DND-41 (cell line): ENCODE data around the gene GPR42.

Source experiments
- ATAC-seq: fragments of 200-7000 bp; cut with Tn5 transposase; 3 replicates; pipeline ENCODE4 v1.9.1; 2021; ENCODE audit warnings: low read depth; ENCODE audit not compliant: insufficient read depth
- DNase-seq: peaks from one replicate; pipeline ENCODE4 v3.0.0-alpha.2; 2020
- H2AFZ ChIP-seq: 2 replicates; pipeline ENCODE4 v1.6.0; 2012; ENCODE audit warnings: low read depth, low read length
- H3K27ac ChIP-seq: 2 replicates; pipeline ENCODE4 v1.5.1; 2012; ENCODE audit warnings: low read length, inconsistent platforms
- H3K27me3 ChIP-seq: fragments of 200-600 bp; sonication (generic); 2 replicates; pipeline ENCODE4 v1.6.0; 2012; ENCODE audit warnings: low read length, mild to moderate bottlenecking, inconsistent platforms; ENCODE audit not compliant: insufficient read depth, poor library complexity
- H3K36me3 ChIP-seq: 2 replicates; pipeline ENCODE4 v1.5.1; 2012; ENCODE audit warnings: low read length, inconsistent platforms; ENCODE audit not compliant: insufficient read depth
- H3K4me1 ChIP-seq: 2 replicates; pipeline ENCODE4 v1.5.1; 2012; ENCODE audit warnings: mild to moderate bottlenecking, low read length; ENCODE audit not compliant: insufficient read depth
- H3K4me2 ChIP-seq: 2 replicates; pipeline ENCODE4 v1.6.0; 2012; ENCODE audit warnings: mild to moderate bottlenecking, moderate library complexity, low read length, inconsistent platforms; ENCODE audit not compliant: insufficient read depth
- H3K4me3 ChIP-seq, 2 experiments: fragments of 200-600 bp in 1 of 2; shearing (Covaris generic) in 1 of 2; 2 replicates each; pipeline ENCODE4 v1.5.1; 2012 to 2016; ENCODE audit warnings: inconsistent platforms in 2 of 2, low read length in 2 of 2, mild to moderate bottlenecking in 2 of 2, low read depth in 1 of 2, moderate library complexity in 1 of 2
- H3K79me2 ChIP-seq: 2 replicates; pipeline ENCODE4 v1.6.0; 2012; ENCODE audit warnings: low read length, inconsistent platforms; ENCODE audit not compliant: insufficient read depth
- H3K9ac ChIP-seq: 2 replicates; pipeline ENCODE4 v1.6.0; 2012; ENCODE audit warnings: low read depth, mild to moderate bottlenecking, inconsistent platforms, low read length, moderate library complexity
- H3K9me3 ChIP-seq: 2 replicates; pipeline ENCODE4 v1.5.1; 2012; ENCODE audit warnings: low read length, moderate library complexity, mild to moderate bottlenecking, inconsistent platforms; ENCODE audit not compliant: insufficient read depth, severe bottlenecking
- H4K20me1 ChIP-seq: 2 replicates; pipeline ENCODE4 v1.6.0; 2012; ENCODE audit warnings: low read length; ENCODE audit not compliant: insufficient read depth
- EZH2 ChIP-seq: IDR thresholded peaks from 3 replicates; pipeline ENCODE4 v1.6.1; 2012; ENCODE audit warnings: borderline replicate concordance, low read depth, mild to moderate bottlenecking, moderate library complexity, low read length, inconsistent platforms; ENCODE audit not compliant: severe bottlenecking
- TF ChIP-seq, protein P1 (sequence below): IDR thresholded peaks from 2 replicates; pipeline ENCODE4 v1.5.1; 2012; ENCODE audit warnings: borderline replicate concordance, low read length, moderate library complexity, mild to moderate bottlenecking; ENCODE audit not compliant: poor library complexity, severe bottlenecking; ENCODE audit errors: extremely low read depth

The GPR42 gene

DNA sequence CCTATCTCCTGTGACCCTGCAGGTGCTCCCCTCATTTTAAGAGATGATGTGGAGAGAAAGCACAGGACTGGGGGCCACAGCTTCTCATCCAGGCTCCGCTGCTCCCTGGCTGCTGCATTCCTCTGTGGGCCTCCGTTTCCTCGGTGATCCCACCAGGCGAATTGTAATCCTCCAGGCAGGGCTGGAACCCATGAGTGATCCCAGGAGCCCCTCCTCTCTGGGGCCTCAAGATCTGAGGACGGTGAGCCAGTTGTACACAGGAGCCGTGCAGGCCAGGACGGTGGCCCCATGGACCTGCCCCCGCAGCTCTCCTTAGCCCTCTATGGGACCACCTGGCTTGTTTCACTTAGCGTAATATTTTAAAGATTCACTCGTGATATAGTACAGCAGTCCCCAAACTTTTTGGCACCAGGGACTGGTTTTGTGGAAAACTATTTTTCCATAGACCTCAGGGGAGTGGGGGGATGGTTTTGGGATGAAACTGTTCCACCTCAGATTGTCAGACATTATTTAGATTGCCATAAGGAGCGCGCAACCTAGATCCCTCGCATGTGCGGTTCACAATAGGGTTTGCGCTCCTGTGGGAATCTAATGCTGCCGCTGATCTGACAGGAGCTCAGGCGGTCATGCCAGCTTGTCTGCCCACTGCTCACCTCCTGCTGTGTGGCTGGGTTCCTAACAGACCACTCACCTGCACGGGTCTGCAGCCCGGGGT, 7.0 kb upstream of the GPR42 start:
- no peak overlapping the region for H3K4me3 ChIP-seq
- DNase-seq: no peak
- no peaks in the 10 kb centered on the region for H3K4me1 ChIP-seq
- ATAC-seq: no peak
- H3K9ac ChIP-seq: no peak overlapping the region
- no peaks in the 10 kb centered on the region for H3K9me3 ChIP-seq
- H3K36me3 ChIP-seq: no peaks in the 10 kb centered on the region
- no peak overlapping the region for H2AFZ ChIP-seq
- no peak for TF ChIP-seq EZH2
- TF ChIP-seq, protein P1, sequence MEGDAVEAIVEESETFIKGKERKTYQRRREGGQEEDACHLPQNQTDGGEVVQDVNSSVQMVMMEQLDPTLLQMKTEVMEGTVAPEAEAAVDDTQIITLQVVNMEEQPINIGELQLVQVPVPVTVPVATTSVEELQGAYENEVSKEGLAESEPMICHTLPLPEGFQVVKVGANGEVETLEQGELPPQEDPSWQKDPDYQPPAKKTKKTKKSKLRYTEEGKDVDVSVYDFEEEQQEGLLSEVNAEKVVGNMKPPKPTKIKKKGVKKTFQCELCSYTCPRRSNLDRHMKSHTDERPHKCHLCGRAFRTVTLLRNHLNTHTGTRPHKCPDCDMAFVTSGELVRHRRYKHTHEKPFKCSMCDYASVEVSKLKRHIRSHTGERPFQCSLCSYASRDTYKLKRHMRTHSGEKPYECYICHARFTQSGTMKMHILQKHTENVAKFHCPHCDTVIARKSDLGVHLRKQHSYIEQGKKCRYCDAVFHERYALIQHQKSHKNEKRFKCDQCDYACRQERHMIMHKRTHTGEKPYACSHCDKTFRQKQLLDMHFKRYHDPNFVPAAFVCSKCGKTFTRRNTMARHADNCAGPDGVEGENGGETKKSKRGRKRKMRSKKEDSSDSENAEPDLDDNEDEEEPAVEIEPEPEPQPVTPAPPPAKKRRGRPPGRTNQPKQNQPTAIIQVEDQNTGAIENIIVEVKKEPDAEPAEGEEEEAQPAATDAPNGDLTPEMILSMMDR: no peak
- H3K4me2 ChIP-seq: no peak overlapping the region
- no peak overlapping the region for H3K27ac ChIP-seq
- H4K20me1 ChIP-seq: no peaks in the 10 kb centered on the region
- H3K27me3 ChIP-seq: no peaks in the 10 kb centered on the region
- H3K79me2 ChIP-seq: no peaks in the 10 kb centered on the region

DNA sequence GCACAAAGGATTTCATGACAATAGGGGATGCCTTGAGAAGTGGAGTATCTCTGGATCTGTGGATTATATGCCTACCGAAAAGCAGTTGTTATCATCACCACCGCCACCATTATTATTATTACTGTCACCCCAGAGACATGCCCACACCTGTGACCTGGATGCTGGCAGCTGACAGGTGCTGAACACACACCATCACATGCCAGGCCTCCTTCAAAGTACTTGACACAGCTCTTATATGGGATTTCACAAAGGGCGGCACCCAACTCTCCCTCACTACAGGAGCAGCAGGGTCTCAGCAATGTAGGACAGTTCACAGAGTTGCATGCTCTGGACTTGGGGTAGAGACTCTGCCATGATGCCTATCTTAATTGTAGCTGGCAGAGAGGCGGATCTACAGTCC, 5.6 kb upstream of the GPR42 start:
- no peak overlapping the region for H2AFZ ChIP-seq
- ATAC-seq (no peak), DNase-seq (no peak)
- no peaks in the 10 kb centered on the region for H3K27me3 ChIP-seq
- H3K4me3 ChIP-seq: no peak overlapping the region
- no peak overlapping the region for H3K9ac ChIP-seq
- no peaks in the 10 kb centered on the region for H3K36me3 ChIP-seq
- no peaks in the 10 kb centered on the region for H3K9me3 ChIP-seq
- no peaks in the 10 kb centered on the region for H3K79me2 ChIP-seq
- no peak for TF ChIP-seq EZH2
- TF ChIP-seq, protein P1: no peak
- H3K27ac ChIP-seq: no peak overlapping the region
- H3K4me1 ChIP-seq: no peaks in the 10 kb centered on the region
- no peaks in the 10 kb centered on the region for H4K20me1 ChIP-seq
- H3K4me2 ChIP-seq: no peak overlapping the region

DNA sequence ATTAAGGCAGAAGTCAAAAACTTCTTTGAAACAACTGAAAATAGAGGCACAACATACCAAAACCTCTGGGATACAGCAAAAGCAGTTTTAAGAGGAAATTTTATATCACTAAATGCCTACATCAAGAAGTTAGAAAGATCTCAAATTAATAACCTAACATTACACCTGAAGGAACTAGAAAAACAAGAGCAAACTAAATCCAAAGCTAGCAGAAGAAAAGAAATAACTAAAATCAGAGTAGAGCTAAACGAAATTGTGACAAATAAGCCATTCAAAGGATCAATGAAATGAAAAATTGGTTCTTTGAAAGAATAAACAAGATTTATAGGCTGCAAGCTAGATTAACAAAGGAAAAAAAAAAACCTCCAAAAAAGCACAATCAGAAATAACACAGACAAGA, 2.5 kb upstream of the GPR42 start:
- H4K20me1 ChIP-seq: no peaks in the 10 kb centered on the region
- H3K9ac ChIP-seq: no peak overlapping the region
- no peaks in the 10 kb centered on the region for H3K79me2 ChIP-seq
- DNase-seq: no peak
- H3K36me3 ChIP-seq: no peaks in the 10 kb centered on the region
- H3K27me3 ChIP-seq: no peaks in the 10 kb centered on the region
- H3K4me3 ChIP-seq: no peak overlapping the region
- H3K4me2 ChIP-seq: no peak overlapping the region
- no peaks in the 10 kb centered on the region for H3K4me1 ChIP-seq
- no peak overlapping the region for H3K27ac ChIP-seq
- H2AFZ ChIP-seq: no peak overlapping the region
- H3K9me3 ChIP-seq: no peaks in the 10 kb centered on the region
- ATAC-seq: no peak
- TF ChIP-seq, protein P1: no peak
- TF ChIP-seq EZH2: no peak

DNA sequence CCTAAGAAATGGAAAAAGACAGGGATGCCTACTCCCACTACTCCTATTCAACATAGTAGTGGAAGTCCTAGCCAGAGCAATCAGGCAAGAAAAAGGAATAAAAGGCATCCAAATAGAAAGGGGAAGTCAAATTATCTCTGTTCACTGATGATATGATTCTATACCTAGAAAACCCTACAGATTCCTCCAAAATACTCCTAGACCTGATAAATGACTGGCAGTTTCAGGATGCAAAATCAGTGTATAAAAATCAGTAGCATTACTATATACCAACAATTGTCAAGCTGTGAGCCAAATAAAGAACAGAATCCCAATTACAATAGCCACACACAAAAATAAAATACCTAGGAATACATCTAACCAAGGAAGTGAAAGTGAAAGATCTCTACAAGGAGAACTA, 1.3 kb upstream of the GPR42 start:
- Histone ChIP-seq H3K27me3 (no peaks in the 10 kb centered on the region), H4K20me1 (no peaks in the 10 kb centered on the region), H3K4me2 (no peak overlapping the region), H3K79me2 (no peaks in the 10 kb centered on the region), H2AFZ (no peak overlapping the region), H3K9me3 (no peaks in the 10 kb centered on the region), H3K9ac (no peak overlapping the region), H3K36me3 (no peaks in the 10 kb centered on the region), H3K4me3 (no peak overlapping the region), H3K27ac (no peak overlapping the region), H3K4me1 (no peaks in the 10 kb centered on the region)
- no peak for TF ChIP-seq EZH2
- TF ChIP-seq, protein P1: no peak
- ATAC-seq (no peak), DNase-seq (no peak)
